Renal cortex interstitium (tissue), 11 donors: Measurements from ENCODE around the gene L1CAM. TPM values are rescaled to one million over a fixed set of nuclear protein-coding genes. Genes with fewer than 3 reads are reported as not detected.

Source experiments
- DNase-seq, 11 donors: peaks; one replicate each; pipeline ENCODE4 v3.0.0-alpha.2; 2013; ENCODE audit warnings: low read depth in 9 of 11, low spot score in 4 of 11; ENCODE audit errors: extremely low read depth in 1 of 11
- polyA plus RNA-seq, 3 donors: library from polyadenylated mRNA; unstranded; fragments of 120-200 nt; gene quantifications; one replicate each; pipeline ENCODE4 v1.2.1, GENCODE V29; 2013; ENCODE audit not compliant: insufficient read length in 3 of 3

L1CAM gene
- polyA plus RNA-seq, 3 donors = 35.2 to 57.4 (median 53.1) TPM

DNA sequence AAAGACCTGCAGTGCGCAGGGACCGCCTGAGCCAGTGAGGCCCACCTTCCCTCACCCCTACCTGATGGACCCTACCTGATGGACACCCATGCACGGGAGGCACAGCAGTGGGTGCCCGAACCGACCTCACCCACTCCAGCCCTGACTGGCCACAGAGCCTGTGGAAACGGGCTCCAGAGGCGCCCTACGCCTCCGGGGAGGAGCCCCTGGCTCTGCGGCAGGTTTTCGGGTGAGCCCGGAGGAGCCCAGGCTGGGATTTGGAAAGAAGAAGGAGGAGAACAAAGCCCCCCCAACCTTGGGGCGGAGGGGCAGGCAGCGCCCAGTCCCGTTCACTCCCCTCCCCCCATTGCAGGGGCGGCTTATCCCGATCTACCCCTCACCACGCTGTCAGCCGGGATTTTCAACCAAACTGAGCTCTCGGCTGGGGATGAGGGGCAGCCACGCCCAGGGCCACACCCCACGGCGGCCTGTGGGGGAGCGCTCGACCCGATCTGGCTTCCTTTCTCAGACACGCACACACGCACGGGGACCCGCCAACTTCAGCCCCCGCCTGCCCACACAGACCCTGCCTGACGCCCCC, 675 bp downstream of the L1CAM start:
- DNase-seq = no peak

DNA sequence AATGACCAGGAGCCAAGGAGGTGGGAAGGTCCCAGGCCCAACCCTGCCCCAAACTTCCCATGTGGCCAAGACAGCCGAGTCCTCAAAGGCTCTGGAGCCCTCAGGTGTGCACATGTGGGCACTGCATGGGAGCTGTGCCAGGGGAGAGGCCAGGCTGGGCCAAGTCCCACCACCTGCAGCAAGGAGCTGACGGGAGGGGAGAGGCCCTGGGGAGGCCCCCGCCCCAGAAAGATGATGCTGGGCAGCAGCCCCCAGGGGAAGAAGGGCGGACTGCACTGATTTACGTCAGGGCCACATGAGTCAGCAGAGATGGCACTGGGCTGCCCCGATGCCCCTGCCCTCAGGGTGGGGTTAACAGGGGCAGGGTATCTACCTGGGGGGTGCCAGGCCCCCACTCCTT, 1.4 kb downstream of the L1CAM start:
- no peak for DNase-seq

DNA sequence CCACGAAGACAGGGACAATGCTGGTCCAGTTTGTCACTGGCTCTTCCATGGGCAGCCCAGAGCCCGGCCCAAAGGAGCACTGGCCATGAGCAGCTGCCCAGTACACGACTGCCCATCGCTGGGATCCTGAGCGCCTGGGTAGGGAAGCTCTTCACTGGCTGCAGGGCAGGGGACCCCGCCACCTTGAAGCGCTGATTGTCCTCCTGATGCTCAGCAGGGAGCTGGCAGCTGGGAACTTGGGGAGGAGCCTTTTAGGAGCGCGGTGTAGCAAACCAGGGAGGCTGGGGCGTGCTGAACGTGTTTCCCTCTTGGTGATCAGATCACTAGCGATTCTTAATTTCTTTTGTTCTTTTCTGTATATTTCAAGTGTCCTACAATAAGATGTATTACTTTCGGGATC, 1.8 kb downstream of the L1CAM start:
- DNase-seq = no peak

DNA sequence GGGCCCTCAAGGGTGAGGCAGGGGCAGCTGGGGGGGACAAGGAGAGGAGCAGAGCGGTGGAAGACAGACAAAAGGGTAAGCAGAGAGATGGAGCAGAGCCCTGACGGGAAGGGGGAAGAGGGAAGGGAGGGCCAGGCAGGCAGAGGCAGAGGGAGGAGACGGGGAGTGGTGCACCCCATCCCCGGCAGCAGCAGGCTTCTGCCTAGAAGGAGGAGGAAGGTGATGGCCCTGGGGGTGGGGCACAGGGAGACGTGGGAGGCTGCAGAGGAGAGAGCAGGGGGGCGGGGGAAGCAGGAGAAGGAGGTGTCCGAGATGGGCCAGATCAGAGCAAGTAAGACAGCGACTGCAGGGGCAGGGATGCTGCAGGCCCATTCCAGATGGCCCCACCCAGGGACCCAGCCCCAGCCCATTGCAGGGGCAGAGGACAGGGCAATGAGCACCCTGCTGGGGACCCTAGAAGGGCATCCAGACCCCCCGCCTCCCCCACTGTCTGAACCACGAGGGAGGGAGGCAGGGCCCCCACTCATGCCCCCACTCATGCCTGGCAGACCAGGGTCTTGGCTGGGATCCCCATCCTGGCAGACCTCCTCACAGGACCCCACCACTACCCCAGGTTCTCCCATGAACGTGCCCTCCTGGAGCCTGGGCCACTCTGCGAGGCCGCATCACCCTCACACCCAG, 2.7 kb downstream of the L1CAM start:
- DNase-seq = no peak

DNA sequence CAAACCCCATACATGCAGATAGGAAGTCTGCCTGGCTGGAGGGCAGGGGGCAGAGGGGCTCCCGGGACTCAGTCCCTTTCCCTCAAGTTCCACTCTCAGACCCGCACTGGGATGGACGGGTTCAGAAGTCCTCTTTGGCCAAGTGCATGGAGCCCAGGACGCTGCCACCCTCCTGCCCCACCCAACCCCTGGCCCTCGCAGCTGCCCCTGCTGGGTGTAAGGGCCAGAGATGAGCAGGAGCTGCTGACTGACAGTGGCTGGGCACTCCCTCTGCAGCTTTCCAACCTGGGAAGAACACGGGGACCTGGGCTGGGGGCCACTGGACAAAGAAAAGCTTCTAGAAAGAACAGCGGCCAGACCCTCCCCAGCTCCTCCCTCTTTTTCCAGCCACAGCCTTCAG, 3.4 kb downstream of the L1CAM start:
- DNase-seq = no peak

DNA sequence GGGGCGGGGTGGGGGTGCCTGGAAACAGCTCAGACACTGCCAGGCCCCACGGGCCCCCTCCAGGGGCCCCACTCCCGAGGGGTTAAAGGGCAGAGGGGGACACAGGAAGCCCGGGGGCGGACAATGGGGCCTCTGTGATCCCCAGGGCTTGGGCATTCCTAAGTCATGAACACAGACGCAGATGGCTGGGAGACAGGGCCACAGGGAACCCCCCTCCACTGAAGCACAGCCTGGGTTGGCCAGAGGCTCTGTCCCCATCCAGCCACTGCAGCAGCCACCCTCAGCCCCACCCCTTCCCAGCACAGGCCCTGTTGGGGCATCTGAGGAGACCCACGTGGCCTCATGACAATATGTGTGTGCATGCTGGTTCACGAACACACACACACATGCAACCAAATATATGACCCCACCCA, 3.9 kb downstream of the L1CAM start:
- no peak for DNase-seq

DNA sequence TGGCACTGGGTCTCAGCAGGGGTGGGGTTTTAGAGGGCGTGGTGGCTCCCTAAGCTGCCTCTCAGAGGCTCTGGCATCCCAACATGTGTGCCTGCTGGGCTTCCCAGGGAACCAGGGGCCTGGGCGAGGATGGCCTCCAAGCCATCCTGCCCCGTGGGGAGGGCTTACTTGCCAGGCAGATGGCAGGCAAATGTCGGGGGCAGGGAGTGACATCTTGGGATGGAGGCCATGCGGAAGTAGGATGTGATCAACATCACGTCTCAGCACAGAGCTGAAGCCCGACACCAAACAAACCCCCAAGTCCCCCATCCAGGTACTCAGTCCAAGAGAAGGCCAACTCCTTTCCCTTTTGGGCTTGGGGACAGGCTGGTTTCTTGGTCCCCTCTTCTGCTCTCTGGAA, 4.7 kb downstream of the L1CAM start:
- no peak for DNase-seq

DNA sequence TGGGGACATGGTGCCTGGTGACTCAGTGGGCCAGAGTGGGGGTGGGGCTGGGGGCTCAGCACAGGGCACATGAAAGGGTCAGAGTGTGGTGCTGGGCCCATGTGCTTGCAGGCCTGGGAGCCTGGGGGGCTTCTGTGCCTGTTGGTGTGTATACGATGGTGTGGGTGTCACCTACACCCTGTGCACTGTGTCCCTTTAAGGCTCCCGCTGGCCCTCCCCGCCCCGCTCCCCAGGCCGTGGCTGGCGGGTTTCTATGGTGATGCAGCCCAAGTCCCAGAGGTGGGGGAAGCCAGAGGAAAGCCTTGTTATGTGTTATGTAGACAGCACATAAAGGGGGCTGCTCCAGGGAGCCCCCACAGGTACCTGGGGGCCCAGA, 5.5 kb downstream of the L1CAM start:
- no peak for DNase-seq

DNA sequence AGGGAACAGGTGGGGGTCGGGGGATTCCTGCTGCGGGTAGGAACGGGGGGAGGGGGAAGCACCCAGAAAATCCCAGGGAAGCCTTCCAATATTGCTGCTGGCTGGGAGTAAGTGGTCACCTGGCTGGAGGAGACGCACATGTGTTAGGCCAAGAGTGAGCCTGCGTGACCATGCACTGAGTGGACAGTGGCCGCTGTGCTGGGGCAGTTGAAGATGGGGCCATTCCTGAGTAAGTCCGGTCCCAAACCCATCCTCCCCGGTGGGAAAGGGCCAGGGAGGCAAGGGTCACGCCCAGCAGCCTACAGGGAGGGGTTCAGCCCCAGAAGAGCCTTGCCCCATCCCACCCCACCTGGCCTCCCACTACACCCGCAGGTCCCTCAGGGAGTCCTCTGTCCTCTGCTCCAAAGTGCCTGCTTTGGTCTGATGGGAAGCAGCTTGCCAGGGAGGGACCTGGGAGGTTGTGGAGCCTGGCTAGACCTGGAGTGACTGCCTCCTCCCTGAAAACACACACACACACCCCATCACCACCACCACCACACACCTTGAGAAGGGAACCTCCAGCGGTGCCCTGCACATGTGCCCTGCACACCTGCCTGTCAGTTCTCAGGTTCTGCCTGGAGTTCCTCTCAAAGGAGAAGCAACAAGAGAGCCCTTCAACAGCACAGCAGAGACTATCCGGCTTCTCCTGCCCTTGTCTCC, 6.1 kb downstream of the L1CAM start:
- no peak for DNase-seq

DNA sequence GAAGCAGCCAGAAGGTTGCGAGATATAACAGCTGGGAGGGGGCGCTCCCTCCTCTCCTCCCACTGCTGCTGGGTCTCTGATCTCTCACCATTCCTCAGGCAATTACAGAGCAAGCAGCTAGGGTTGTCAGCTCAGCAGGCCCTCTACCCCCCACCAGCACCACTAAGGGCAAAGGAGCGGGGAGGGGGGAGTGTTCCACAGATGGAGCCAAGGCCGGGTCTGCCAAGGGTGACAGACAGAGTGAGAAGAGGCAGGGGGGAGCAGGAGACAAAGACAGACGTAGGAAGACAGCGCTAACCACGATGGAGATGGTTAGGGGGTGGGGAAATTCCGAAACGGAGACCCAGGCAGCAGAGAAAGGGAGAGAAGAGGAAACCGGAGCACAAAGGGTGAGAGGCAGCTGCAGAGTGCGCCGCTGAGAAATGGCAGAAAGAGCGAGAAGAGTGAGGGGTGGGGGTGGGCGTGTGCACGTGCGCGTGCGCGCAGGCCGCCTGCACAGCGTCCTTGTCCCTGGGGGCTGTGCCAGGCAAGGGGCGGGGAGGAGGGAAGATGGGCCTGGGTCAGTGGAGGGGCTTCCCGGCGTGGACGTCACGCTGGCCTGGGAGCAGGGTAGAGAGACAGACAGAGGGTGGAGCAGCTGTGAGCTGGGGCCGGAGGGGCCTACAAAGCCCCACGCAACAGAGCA, 6.9 kb downstream of the L1CAM start:
- DNase-seq = no peak

DNA sequence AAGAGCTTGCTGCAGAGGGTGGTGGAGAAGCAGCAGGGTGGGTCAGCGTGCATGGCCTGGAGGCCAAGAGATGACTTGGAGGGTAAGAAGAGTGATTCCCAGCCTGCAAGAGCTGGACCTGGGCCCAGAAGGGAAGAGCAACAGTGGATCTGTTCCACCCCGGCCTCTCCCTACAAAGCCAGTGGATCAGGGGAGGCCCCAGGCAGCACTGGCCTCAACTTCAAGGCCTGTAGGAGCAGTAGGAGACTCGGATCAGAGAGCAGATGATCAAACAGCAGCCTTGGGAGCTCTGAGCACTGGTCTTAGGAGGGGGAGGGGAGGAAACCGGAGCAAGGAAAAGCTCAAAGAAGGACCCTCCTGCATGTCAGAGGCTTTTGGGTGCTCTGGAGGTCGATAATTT, 7.6 kb downstream of the L1CAM start:
- no peak for DNase-seq

DNA sequence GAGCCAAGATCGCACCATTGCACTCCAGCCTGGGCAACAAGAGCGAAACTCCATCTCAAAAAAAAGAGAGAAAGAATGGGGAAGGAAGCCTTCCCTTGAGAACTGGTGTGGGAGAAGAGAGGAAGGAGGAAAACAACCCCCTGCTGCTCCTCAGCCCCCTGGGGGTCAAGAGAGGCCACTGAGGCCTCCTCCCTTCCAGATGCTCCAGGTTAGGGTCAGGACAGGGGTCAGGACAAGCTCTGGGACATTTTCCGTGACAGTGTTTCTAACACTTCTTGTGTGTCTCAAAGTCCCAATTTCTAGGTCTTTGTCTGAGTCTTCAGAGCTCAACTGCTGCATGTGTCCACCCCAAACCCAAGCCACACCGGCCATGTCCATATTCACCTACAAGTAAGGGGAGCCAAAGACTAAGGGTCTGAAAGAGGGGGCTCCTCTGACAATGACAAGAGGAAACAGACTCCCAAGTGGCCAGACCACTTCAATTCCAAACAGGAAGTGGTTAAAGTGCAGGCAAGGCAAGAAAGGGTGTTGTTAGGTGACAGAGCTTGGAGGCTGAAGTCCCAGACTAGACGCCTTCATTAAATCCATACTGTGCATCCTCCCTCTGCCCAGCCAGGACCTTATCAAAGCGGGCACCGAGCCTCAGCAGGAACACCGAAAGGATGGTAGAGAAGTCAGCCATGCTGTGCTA, 8.3 kb downstream of the L1CAM start:
- DNase-seq = no peak

DNA sequence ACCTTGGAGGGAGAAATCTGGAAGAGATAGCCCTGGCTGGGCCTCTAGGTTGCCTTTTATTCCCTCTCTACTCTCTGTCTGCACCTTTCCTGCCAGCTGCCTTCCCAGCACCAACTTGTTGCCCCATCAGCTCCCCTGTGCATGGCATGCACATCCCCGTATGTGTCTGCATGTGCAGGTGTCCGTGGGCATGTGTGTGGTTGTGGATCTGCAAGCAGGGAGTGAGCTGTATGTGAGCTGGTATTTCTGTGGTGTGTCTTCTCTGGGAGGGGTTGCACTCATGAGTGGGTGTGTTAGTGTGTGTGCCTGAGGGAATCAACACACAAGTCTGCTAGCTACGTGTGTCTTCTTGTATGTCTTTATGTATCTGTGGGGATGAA, 9.9 kb downstream of the L1CAM start:
- DNase-seq = no peak

DNA sequence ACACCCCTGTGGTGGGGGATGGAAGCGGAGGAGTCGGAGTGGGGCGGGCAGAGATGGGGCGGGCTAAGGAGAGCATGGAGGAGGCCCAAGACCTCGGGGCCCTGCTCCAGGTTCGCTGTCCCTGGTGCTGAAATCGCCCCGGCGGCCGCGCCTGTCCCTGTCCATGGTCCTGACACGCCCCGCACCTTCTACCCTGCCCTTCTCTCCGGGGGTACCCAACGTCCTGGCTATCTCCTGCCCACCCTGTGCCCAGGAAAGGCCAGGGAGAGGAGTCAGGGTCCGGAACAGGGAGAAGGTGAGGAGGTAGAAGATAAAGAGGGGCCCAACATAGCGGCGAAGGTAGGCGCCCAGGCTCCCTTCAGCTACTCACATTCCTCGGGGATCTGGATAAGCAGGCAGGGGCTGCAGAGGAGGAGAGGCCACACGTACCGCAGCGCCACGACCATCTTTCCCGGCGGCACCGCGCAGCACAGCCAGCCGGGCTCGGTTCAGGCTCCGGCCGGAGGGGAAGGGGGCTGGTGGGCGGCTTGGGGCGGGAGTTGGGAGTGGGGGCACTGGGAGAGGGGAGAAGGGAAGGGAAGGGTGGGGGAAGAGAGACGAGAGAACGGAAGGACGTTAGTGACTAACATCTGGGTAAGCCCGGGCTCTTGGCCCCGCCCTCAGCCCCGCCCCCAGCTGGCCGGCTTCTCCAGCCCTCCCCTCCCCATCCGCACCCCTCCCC, 10.4 kb downstream of the L1CAM start:
- DNase-seq = peak in 6 of 11 donors; percentile 31 to 63 (median 45)

DNA sequence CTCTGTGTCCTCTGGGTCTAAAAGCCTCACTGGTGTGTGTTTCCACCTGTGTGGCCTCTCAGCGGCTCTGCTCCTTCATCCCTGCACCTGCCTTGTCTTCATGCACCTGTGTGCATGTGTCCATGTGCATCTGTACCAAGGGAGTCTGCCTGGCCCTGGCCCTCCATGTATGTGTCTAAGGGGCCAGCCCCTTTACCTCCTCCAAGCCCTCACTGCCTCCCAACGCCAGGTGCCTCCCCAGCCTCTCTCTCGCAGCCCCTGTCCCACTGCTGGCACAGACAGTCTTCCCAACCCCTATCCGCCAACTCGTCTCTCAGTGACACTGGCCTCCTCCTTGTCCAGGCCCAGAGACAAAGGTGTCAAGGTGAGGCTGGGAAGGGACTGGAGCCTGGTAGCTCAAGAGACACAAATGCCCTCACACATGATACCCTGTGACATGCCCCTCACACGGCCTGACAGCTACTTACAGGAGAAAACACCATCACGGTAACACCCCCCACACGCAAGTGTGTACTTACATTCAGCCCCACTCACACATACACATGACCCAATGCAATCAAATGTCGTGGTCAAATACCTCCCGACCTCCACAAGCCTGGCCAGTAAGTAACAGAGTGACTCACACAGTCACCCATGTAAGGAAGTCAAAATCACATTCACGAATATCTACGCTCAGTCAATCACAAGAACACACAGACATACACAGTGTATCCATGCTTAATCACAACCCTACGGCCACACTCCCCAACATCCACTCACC, 11.4 kb downstream of the L1CAM start:
- no peak for DNase-seq

DNA sequence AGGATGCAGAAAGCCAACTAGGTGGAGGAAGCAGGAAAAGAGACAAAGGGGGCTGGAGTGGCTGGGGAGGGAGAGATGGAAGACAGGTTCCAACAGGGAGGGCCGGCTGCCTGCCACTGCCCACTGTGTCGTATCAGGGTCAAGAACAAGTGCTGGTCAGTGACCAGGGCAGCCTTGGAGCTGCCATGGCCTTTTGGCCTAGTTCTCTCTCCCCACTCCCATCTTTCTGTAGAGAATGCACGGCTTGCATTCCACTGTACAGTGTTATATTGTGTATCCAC, 11.9 kb downstream of the L1CAM start:
- no peak for DNase-seq

DNA sequence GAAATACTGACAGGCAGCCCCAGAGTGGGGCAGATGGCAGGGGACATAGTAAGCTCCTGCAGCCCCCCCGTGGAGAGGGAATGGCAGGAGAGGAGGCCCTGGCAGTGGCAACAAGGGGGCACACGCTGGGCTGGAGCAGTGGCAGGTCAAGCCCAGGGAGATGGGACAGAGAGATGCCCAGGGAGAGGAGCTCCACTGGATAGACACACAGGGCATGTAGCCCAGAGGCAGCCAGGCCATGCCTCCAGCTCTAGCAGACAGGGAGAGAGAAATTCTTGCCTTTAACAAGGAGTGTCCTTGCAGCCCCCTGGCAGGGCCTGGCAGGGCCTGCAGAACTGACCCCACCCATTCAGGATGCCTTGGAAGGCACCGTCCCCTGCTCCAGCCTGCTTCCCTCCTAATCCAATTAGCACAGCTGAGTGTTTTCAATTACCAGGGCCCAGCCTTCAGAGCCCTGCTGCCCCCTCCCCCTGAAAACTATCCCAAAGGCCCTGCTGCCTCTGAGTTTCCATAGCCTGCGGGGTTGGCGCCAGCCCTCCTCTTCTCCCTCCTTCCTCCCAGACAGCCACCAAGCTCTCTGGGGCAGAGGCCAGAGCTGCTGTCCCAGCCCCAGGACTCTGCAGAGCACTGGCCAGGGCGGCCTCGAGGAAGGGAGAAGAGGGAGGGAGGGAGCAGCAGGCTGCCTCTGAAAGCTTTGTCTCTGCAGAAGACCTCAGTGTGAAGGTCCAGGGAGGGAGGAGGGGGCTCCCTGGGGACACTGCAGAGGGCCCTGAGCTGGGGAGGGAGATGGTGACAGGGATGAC, 12.5 kb downstream of the L1CAM start:
- DNase-seq = no peak
